Activated CD8-positive, alpha-beta T cell treated with anti-CD3 and anti-CD28 coated beads for 36 hours (primary cell): ENCODE data around the gene CDKN1A. TPM values are rescaled to one million over a fixed set of nuclear protein-coding genes. Genes with fewer than 3 reads are reported as not detected.

Source experiments
- ATAC-seq: fragments of 200-7000 bp; cut with Tn5 transposase; one replicate; pipeline ENCODE4 v1.10.0; 2021; ENCODE audit warnings: mild to moderate bottlenecking, moderate library complexity
- CTCF ChIA-PET: fragments of 350-600 bp; sonication (Branson Sonifier 250); formaldehyde crosslinking; loops from one replicate; lab custom pipeline; 2021; ENCODE audit warnings: antibody characterized with exemption; lab: Charles Lee
- POLR2A ChIA-PET: fragments of 350-600 bp; sonication (Branson Sonifier 250); formaldehyde crosslinking; loops from one replicate; lab custom pipeline; 2021; ENCODE audit warnings: antibody characterized with exemption; lab: Charles Lee
- DNase-seq: peaks from one replicate; pipeline ENCODE4 v3.0.0-alpha.2; 2020
- H3K27ac Mint-ChIP-seq: one replicate; pipeline ENCODE4 v1.8.0; 2021; ENCODE audit warnings: mild to moderate bottlenecking, mixed read lengths
- H3K27me3 Mint-ChIP-seq: one replicate; pipeline ENCODE4 v1.8.0; 2021; ENCODE audit warnings: mixed read lengths
- H3K36me3 Mint-ChIP-seq: one replicate; pipeline ENCODE4 v1.8.0; 2021; ENCODE audit warnings: low read depth, mixed read lengths
- H3K4me1 Mint-ChIP-seq: one replicate; pipeline ENCODE4 v1.8.0; 2021; ENCODE audit warnings: low read depth, mixed read lengths
- H3K4me3 Mint-ChIP-seq: one replicate; pipeline ENCODE4 v1.8.0; 2021; ENCODE audit warnings: mild to moderate bottlenecking, moderate library complexity, mixed read lengths
- H3K9me3 Mint-ChIP-seq: one replicate; pipeline ENCODE4 v1.8.0; 2021; ENCODE audit warnings: mixed read lengths
- CTCF ChIP-seq: fragments of 200-600 bp; IDR thresholded peaks from one replicate; pipeline ENCODE4 v1.8.0; 2022; ENCODE audit warnings: antibody characterized with exemption, mild to moderate bottlenecking
- intact Hi-C: fragments of 100-400 bp; cut with micrococcal nuclease; formaldehyde crosslinking; loops from one replicate; pipeline ENCODE4 v1.10.0; 2022
- total RNA-seq, 2 experiments: library from RNA; stranded (reverse); gene quantifications; one replicate each; pipeline ENCODE4 v1.2.3, GENCODE V29; 2021

CDKN1A gene
- total RNA-seq, 2 experiments from 2014 or later = 42.3 to 47.4 TPM

GRCh38 chr6:36688739-36689075, 10.2 kb downstream of the CDKN1A start:
- intact Hi-C loops = no loop called here

GRCh38 chr6:36691011-36691410, 12.5 kb downstream of the CDKN1A start:
- intact Hi-C loops = no loop called here
- no peaks in the 10 kb centered on the region for H3K27me3 Mint-ChIP-seq
- TF ChIP-seq CTCF = no peak
- ChIA-PET POLR2A (interaction anchor here (1.3 kb wide), 1 partner anchor 84 kb away, joined by 3 read pairs; no protein-coding TSS in a partner anchor), CTCF (interaction anchor here (0.9 to 3.1 kb wide), 3 partner anchors 10 to 68 kb away, joined by 3 to 15 read pairs (median 3); partner anchors contain the start of gene CDKN1A)
- DNase-seq (no peak), ATAC-seq (no peak)
- H3K36me3 Mint-ChIP-seq = peaks cover 11% of the 10 kb centered on the region
- no peak overlapping the region for H3K4me3 Mint-ChIP-seq
- no peak overlapping the region for H3K27ac Mint-ChIP-seq
- H3K9me3 Mint-ChIP-seq = no peaks in the 10 kb centered on the region
- H3K4me1 Mint-ChIP-seq = peaks cover 22% of the 10 kb centered on the region

More at GRCh38 chr6:36688739-36689075, 10.2 kb downstream of the CDKN1A start:
- no peak for ATAC-seq
- no peaks in the 10 kb centered on the region for H3K27me3 Mint-ChIP-seq
- ChIA-PET CTCF (interaction anchor here (3.6 kb wide), 1 partner anchor 73 kb away, joined by 10 read pairs; no protein-coding TSS in a partner anchor), POLR2A (interaction anchor here (1.0 kb wide), 1 partner anchor 10 kb away, joined by 4 read pairs; the partner anchor contains the start of gene CDKN1A)
- no peak for TF ChIP-seq CTCF
- H3K4me3 Mint-ChIP-seq = no peak overlapping the region
- H3K4me1 Mint-ChIP-seq = peaks cover 16% of the 10 kb centered on the region
- no peak for DNase-seq
- no peaks in the 10 kb centered on the region for H3K9me3 Mint-ChIP-seq
- peaks cover 30% of the 10 kb centered on the region for H3K36me3 Mint-ChIP-seq
- H3K27ac Mint-ChIP-seq = no peak overlapping the region

GRCh38 chr6:36691612-36692011, 13.1 kb downstream of the CDKN1A start:
- Mint-ChIP-seq H3K4me1 (peaks cover 22% of the 10 kb centered on the region), H3K27me3 (no peaks in the 10 kb centered on the region), H3K36me3 (peaks cover 5% of the 10 kb centered on the region), H3K4me3 (no peak overlapping the region), H3K27ac (no peak overlapping the region), H3K9me3 (no peaks in the 10 kb centered on the region)
- ATAC-seq (no peak), DNase-seq (no peak)
- intact Hi-C loops = no loop called here
- TF ChIP-seq CTCF = no peak
- CTCF ChIA-PET = interaction anchor here (3.1 kb wide), 1 partner anchor 10 kb away, joined by 15 read pairs; no protein-coding TSS in a partner anchor
- POLR2A ChIA-PET = no interaction called here

- no peak for TF ChIP-seq CTCF
- peak; percentile 86 for ATAC-seq
- intact Hi-C loops = no loop called here
- Mint-ChIP-seq H3K27ac (no peak overlapping the region), H3K4me3 (no peak overlapping the region), H3K9me3 (no peaks in the 10 kb centered on the region), H3K27me3 (no peaks in the 10 kb centered on the region), H3K36me3 (no peaks in the 10 kb centered on the region), H3K4me1 (peaks cover 22% of the 10 kb centered on the region)
- ChIA-PET POLR2A (interaction anchor here (1.4 kb wide), 2 partner anchors 12 to 87 kb away, joined by 3 to 4 read pairs; no protein-coding TSS in a partner anchor), CTCF (interaction anchor here (1.2 to 3.1 kb wide), 4 partner anchors 11 to 67 kb away, joined by 3 to 15 read pairs (median 4); no protein-coding TSS in a partner anchor)
- DNase-seq = peak; percentile 52
These were observed 13.7 kb downstream of the CDKN1A start for GRCh38 chr6:36692220-36692619.
